22Rv1 (cell line): ENCODE results near the gene TIMM44.

Experiments used
- H3K27ac ChIP-seq: fragments of 450-650 bp; 2 replicates; pipeline ENCODE4 v1.5.1; 2017
- CTCF ChIP-seq: fragments of 450-650 bp; IDR thresholded peaks from 2 replicates; pipeline ENCODE4 v1.5.1; 2017; ENCODE audit warnings: mild to moderate bottlenecking
- ZFX ChIP-seq: fragments of 450-650 bp; IDR thresholded peaks from 2 replicates; pipeline ENCODE4 v1.6.1; 2017; ENCODE audit warnings: antibody characterized with exemption, borderline replicate concordance

TIMM44 gene

GRCh38 chr19:7909471-7910067 lies 33.9 kb downstream of the TIMM44 start:
- TF ChIP-seq ZFX (no peak), CTCF (no peak)

GRCh38 chr19:7908742-7909461 lies 34.6 kb downstream of the TIMM44 start:
- H3K27ac ChIP-seq: no peak overlapping the region
- TF ChIP-seq CTCF: no peak
- TF ChIP-seq ZFX: no peak

More at GRCh38 chr19:7909471-7910067, 33.9 kb downstream of the TIMM44 start:
- no peak overlapping the region for H3K27ac ChIP-seq

GRCh38 chr19:7908078-7908699 lies 35.3 kb downstream of the TIMM44 start:
- H3K27ac ChIP-seq: no peak overlapping the region
- TF ChIP-seq CTCF (no peak), ZFX (no peak)

GRCh38 chr19:7907544-7907943 lies 35.9 kb downstream of the TIMM44 start:
- TF ChIP-seq CTCF (no peak), ZFX (no peak)

GRCh38 chr19:7907122-7907521 lies 36.3 kb downstream of the TIMM44 start:
- no peak for TF ChIP-seq CTCF
- no peak for TF ChIP-seq ZFX
- no peak overlapping the region for H3K27ac ChIP-seq

More at GRCh38 chr19:7907544-7907943, 35.9 kb downstream of the TIMM44 start:
- no peak overlapping the region for H3K27ac ChIP-seq

GRCh38 chr19:7905859-7906258 lies 37.6 kb downstream of the TIMM44 start:
- H3K27ac ChIP-seq: no peak overlapping the region
- TF ChIP-seq ZFX (no peak), CTCF (no peak)

- H3K27ac ChIP-seq: peak overlapping the region; percentile 88
- no peak for TF ChIP-seq ZFX
- no peak for TF ChIP-seq CTCF
Measured at GRCh38 chr19:7905268-7905667, 38.2 kb downstream of the TIMM44 start.
